ENCODE results near the gene SPON1.
"Not testable (repeated sequence)": the region's sequence is repeated elsewhere in the genome, so short reads cannot be mapped to it uniquely, and the experiment has no call there.

The SPON1 gene

DNA sequence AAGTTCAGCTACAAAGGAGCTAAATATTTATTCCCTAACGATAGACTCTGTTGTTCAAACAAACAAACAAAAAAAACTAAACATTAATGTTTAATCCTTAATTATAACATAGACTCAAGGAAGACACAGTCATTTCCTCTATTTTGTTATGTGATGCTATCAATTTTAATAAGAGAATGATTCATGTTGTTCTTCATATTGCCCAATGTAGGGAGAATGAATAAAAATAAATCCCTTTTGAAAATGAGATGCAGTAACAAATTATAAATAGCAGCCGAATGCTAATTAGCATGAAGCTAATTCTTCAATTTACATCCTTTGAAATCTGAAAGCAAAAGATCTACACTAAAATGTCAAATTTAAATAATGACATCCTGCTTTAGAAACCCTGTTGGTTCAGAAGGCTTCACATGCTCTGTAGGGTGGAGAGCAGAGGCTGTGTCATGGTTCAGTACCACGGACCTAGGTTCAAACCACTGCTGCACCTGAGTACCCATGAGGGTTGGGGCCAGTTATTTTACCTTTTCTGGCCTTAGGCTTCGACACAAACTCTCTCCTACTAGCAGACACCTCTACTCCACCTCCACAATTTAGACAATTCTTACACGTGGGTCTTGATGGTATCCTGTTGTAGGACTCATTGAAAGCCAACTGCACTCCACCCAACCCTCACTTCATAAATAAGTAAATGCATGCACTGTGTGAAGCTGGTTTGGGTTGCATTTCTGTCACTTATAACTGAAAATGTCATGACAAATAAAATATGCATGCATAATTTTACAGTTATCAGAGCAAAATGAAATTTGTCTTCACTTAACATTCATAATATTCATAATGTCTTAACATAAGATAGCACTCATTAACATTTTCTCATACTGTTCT, 307.4 kb downstream of the SPON1 start:
- H3K9ac ChIP-seq (ENCODE audit: low read length): no peak overlapping the region
- H3K4me1 ChIP-seq (ENCODE audit: insufficient read depth, low read length): no peaks in the 10 kb centered on the region
- H3K27me3 ChIP-seq (ENCODE audit: control insufficient read depth in 1 of 2, insufficient read depth in 2 of 2, low read length in 2 of 2): no peaks in the 10 kb centered on the region
- H3K4me3 ChIP-seq (ENCODE audit: low read depth in 1 of 2, low read length in 2 of 2): no peak overlapping the region
- no peaks in the 10 kb centered on the region for H3K9me3 ChIP-seq (ENCODE audit: low read length)
- no peak overlapping the region for H3K27ac ChIP-seq (ENCODE audit: low read depth, low read length)
- H3K36me3 ChIP-seq (ENCODE audit: insufficient read depth, low read length): no peaks in the 10 kb centered on the region

DNA sequence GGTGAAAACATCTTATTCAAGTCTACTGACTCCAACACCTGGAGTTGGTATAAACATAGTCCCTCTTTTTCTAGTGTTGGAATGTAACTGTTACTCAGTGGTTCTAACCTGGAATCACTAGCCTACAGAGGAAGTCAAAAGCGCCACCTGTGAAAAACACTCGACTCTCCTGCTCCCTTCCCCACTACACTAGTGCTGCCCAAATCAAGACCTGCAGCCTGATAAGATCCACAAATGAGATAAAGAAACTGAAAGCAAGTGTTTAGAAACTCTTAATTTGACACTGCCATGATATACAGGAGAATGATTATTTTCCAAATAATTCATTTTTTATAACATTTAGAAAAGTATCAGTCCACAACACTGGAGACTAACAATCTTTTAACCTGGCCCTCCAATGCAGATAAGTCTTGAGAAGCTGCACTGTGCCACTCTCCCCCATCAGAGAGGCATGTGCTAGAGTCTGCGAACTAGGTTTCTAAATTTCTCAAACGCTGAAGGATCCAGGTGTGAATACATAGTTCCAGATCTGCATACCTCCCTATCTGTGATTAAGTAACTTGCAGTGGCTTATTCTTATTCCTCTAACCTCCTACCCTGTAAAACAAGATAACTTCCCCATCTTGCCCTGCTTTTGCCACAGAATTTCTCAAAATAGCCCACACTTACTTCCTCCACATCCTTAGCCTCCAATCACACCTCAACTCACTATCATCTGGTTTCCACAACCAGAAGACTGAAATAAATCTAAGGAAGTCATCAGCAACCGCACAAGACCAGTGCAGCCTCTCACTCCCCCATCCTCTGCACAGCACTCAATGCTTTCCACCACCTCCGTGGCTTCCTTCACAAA, 308.4 kb downstream of the SPON1 start:
- Histone ChIP-seq H3K27ac (ENCODE audit: low read depth, low read length) (no peak overlapping the region), H3K36me3 (ENCODE audit: insufficient read depth, low read length) (no peaks in the 10 kb centered on the region), H3K9me3 (ENCODE audit: low read length) (no peaks in the 10 kb centered on the region), H3K4me3 (ENCODE audit: low read depth in 1 of 2, low read length in 2 of 2) (no peak overlapping the region), H3K27me3 (ENCODE audit: control insufficient read depth in 1 of 2, insufficient read depth in 2 of 2, low read length in 2 of 2) (no peaks in the 10 kb centered on the region), H3K9ac (ENCODE audit: low read length) (no peak overlapping the region), H3K4me1 (ENCODE audit: insufficient read depth, low read length) (no peaks in the 10 kb centered on the region)

DNA sequence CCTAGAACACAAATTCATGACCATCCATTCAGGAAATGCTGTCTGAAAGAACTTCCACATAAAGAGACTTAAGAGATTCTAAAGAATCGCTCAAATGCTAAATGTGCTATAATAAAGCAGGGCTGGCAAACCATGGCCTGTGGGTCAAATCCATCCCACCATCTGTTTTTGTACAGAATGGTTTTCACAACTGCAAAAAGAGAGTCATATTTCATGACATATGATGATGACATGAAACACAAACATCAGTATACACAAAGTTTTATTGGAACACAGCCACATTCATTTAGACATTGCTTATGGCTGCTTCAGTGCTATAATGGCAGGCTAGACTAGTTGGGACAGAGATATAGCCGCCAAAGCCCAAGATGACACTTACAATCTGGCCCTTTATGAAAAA, 311.4 kb downstream of the SPON1 start:
- no peaks in the 10 kb centered on the region for H3K27me3 ChIP-seq (ENCODE audit: control insufficient read depth in 1 of 2, insufficient read depth in 2 of 2, low read length in 2 of 2)

DNA sequence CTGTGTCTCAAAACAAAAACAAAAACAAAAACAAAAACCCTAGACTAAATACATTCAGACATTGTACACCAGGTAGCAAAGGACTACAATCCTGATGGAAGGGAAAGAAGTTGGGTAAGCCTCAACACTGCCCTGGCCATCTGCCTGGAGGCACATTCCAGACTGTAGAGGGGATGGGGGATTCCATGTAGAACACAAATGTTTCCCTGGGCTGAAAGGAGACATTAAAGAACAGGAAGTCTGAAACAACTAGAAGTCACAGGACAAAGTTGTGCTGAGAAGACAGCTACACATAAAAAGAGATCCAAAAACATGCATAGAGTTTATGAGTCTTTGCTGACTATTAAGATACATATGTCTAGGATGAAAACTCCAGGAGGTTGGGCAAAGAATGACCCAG, 312.6 kb downstream of the SPON1 start:
- H3K4me3 ChIP-seq (ENCODE audit: low read depth in 1 of 2, low read length in 2 of 2): no peak overlapping the region
- no peaks in the 10 kb centered on the region for H3K9me3 ChIP-seq (ENCODE audit: low read length)
- H3K27ac ChIP-seq (ENCODE audit: low read depth, low read length): no peak overlapping the region
- no peak overlapping the region for H3K9ac ChIP-seq (ENCODE audit: low read length)
- no peaks in the 10 kb centered on the region for H3K4me1 ChIP-seq (ENCODE audit: insufficient read depth, low read length)
- H3K27me3 ChIP-seq (ENCODE audit: control insufficient read depth in 1 of 2, insufficient read depth in 2 of 2, low read length in 2 of 2): no peaks in the 10 kb centered on the region
- no peaks in the 10 kb centered on the region for H3K36me3 ChIP-seq (ENCODE audit: insufficient read depth, low read length)

More for the DNA sequence above, 311.4 kb downstream of the SPON1 start:
- Histone ChIP-seq H3K9ac (ENCODE audit: low read length) (no peak overlapping the region), H3K4me1 (ENCODE audit: insufficient read depth, low read length) (no peaks in the 10 kb centered on the region), H3K4me3 (ENCODE audit: low read depth in 1 of 2, low read length in 2 of 2) (no peak overlapping the region), H3K27ac (ENCODE audit: low read depth, low read length) (no peak overlapping the region), H3K36me3 (ENCODE audit: insufficient read depth, low read length) (no peaks in the 10 kb centered on the region), H3K9me3 (ENCODE audit: low read length) (no peaks in the 10 kb centered on the region)

GRCh38 chr11:14278869-14279268, 316.3 kb downstream of the SPON1 start:
- not testable (repeated sequence) for H3K4me1 ChIP-seq (ENCODE audit: insufficient read depth, low read length); H3K27me3 ChIP-seq (ENCODE audit: control insufficient read depth in 1 of 2, insufficient read depth in 2 of 2, low read length in 2 of 2); H3K27ac ChIP-seq (ENCODE audit: low read depth, low read length); H3K4me3 ChIP-seq (ENCODE audit: low read depth in 1 of 2, low read length in 2 of 2); H3K9ac ChIP-seq (ENCODE audit: low read length); H3K36me3 ChIP-seq (ENCODE audit: insufficient read depth, low read length); H3K9me3 ChIP-seq (ENCODE audit: low read length)

- H3K9ac ChIP-seq (ENCODE audit: low read length): no peak overlapping the region
- no peak overlapping the region for H3K4me3 ChIP-seq (ENCODE audit: low read depth in 1 of 2, low read length in 2 of 2)
- H3K4me1 ChIP-seq (ENCODE audit: insufficient read depth, low read length): no peaks in the 10 kb centered on the region
- H3K27ac ChIP-seq (ENCODE audit: low read depth, low read length): no peak overlapping the region
- H3K27me3 ChIP-seq (ENCODE audit: control insufficient read depth in 1 of 2, insufficient read depth in 2 of 2, low read length in 2 of 2): no peaks in the 10 kb centered on the region
- peaks cover 4% of the 10 kb centered on the region for H3K36me3 ChIP-seq (ENCODE audit: insufficient read depth, low read length)
- H3K9me3 ChIP-seq (ENCODE audit: low read length): no peaks in the 10 kb centered on the region
These were observed 325.8 kb downstream of the SPON1 start for GRCh38 chr11:14288189-14288935.

DNA sequence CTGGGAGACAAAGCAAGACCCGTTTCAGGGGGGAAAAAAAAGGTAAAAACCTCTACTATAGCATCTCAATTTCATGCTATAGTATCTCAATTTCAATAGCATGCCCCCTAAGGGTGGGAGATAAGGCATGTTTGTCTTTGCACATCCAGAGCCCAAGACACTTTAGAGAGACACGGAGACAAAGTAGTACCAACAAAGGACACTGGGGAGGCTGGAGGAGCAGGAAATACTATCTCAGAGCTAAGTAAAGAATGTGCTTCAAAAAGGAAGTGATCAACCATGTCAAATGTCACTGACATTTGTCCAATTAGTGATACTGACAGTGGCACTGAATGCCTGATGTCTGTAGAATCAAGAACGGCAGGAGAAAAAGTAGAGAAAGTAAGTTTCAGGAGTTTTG, 327.9 kb downstream of the SPON1 start:
- Histone ChIP-seq H3K27me3 (ENCODE audit: control insufficient read depth in 1 of 2, insufficient read depth in 2 of 2, low read length in 2 of 2) (no peaks in the 10 kb centered on the region), H3K9ac (ENCODE audit: low read length) (no peak overlapping the region), H3K4me1 (ENCODE audit: insufficient read depth, low read length) (no peaks in the 10 kb centered on the region), H3K9me3 (ENCODE audit: low read length) (no peaks in the 10 kb centered on the region), H3K4me3 (ENCODE audit: low read depth in 1 of 2, low read length in 2 of 2) (no peak overlapping the region), H3K27ac (ENCODE audit: low read depth, low read length) (no peak overlapping the region), H3K36me3 (ENCODE audit: insufficient read depth, low read length) (peaks cover 4% of the 10 kb centered on the region)

DNA sequence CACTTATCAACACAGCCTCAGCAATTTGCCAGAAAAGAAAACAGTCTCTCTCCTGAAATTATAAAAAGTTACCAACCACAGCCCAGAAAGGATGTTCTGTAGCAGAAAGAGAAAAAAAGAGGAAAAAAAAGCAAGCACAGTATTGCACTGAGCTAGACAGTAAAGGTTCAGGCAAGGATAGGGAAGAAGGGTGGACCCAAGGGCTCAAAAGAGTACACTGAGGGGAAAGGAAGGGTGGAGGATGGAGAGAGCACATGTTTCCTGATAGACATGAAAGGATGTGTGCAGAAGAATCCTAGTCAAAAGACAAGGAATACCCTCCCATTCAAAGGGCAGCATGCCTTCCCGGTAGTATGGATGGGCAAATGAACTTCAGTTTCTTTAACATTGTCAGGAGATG, 337.4 kb downstream of the SPON1 start:
- Histone ChIP-seq H3K27me3 (ENCODE audit: control insufficient read depth in 1 of 2, insufficient read depth in 2 of 2, low read length in 2 of 2) (no peaks in the 10 kb centered on the region), H3K9me3 (ENCODE audit: low read length) (no peaks in the 10 kb centered on the region), H3K36me3 (ENCODE audit: insufficient read depth, low read length) (no peaks in the 10 kb centered on the region), H3K4me3 (ENCODE audit: low read depth in 1 of 2, low read length in 2 of 2) (no peak overlapping the region), H3K9ac (ENCODE audit: low read length) (no peak overlapping the region), H3K4me1 (ENCODE audit: insufficient read depth, low read length) (peaks cover 8% of the 10 kb centered on the region), H3K27ac (ENCODE audit: low read depth, low read length) (no peak overlapping the region)

DNA sequence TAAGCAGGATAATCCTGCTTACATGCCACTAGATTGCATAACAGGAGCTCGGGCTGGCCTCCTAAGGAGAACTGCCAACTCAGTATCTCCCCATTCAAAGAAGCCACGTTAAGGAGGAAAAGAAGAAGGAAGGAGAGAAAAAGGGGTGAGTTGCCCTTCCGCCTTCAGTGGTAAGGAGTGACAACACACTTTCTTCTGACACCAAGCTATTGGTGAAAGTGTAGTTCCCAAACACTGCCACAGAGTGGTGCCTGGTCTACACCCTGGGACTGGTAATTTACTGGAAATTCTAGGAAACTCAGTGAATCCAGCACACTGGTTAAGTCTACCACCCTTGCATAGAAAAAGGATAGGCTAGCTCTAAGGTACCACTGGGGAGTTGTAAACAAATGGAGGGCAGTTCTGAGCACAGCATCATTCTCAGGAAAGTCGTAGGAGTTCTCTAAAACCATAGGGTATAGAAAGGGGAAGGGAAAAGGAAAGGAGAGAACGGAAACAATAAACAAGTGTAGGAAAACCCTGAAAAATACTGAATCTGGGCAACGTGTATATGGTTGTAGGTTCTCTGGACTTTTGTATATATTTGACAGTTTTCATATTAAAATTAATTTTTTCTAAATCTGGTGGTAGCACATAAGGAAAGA, 338.3 kb downstream of the SPON1 start:
- Histone ChIP-seq H3K9me3 (ENCODE audit: low read length) (no peaks in the 10 kb centered on the region), H3K27ac (ENCODE audit: low read depth, low read length) (no peak overlapping the region), H3K27me3 (ENCODE audit: control insufficient read depth in 1 of 2, insufficient read depth in 2 of 2, low read length in 2 of 2) (no peaks in the 10 kb centered on the region), H3K4me3 (ENCODE audit: low read depth in 1 of 2, low read length in 2 of 2) (no peak overlapping the region), H3K36me3 (ENCODE audit: insufficient read depth, low read length) (no peaks in the 10 kb centered on the region), H3K9ac (ENCODE audit: low read length) (no peak overlapping the region), H3K4me1 (ENCODE audit: insufficient read depth, low read length) (peaks cover 8% of the 10 kb centered on the region)

DNA sequence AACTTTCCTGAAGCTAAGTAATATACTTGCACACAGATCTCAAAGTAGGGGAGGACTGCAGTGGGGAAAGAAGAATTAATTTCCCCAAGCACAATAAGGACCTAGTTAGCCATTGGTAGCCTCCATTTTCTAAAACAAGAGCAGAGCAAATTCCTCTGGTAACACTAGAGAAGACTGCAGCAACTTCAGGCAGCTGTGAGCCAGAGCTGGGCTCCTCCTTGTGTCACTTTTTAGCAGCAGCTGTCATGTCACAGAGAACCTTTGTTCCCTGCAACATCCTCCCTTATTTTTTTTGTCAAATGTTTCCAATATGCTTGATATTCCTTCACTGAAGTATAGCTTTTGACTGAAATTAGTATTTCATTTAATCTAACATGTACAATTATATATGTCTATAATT, 342.1 kb downstream of the SPON1 start:
- H3K27ac ChIP-seq (ENCODE audit: low read depth, low read length): no peak overlapping the region
- no peak overlapping the region for H3K4me3 ChIP-seq (ENCODE audit: low read depth in 1 of 2, low read length in 2 of 2)
- H3K36me3 ChIP-seq (ENCODE audit: insufficient read depth, low read length): no peaks in the 10 kb centered on the region
- H3K9ac ChIP-seq (ENCODE audit: low read length): no peak overlapping the region
- H3K27me3 ChIP-seq (ENCODE audit: control insufficient read depth in 1 of 2, insufficient read depth in 2 of 2, low read length in 2 of 2): no peaks in the 10 kb centered on the region
- peaks cover 23% of the 10 kb centered on the region for H3K4me1 ChIP-seq (ENCODE audit: insufficient read depth, low read length)
- no peaks in the 10 kb centered on the region for H3K9me3 ChIP-seq (ENCODE audit: low read length)

DNA sequence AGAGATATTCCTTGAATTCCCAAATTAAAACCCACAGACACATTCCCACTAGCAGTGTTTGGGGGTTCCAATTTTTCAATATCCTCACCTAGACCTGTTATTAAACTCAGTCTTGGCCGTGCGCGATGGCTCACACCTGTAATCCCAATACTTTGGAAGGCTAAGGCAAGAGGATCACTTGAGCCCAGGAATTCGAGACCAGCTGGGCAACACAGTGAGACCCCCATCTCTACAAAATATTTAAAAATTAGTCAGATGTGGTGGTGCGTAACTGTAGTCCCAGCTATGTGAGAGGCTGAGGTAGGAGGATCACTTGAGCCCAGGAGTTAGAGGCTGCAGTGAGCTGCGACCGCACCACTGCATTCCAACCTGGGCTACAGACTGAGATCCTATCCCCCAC, 343.1 kb downstream of the SPON1 start:
- Histone ChIP-seq H3K36me3 (ENCODE audit: insufficient read depth, low read length) (no peaks in the 10 kb centered on the region), H3K9me3 (ENCODE audit: low read length) (no peaks in the 10 kb centered on the region), H3K27ac (ENCODE audit: low read depth, low read length) (no peak overlapping the region), H3K27me3 (ENCODE audit: control insufficient read depth in 1 of 2, insufficient read depth in 2 of 2, low read length in 2 of 2) (no peaks in the 10 kb centered on the region), H3K9ac (ENCODE audit: low read length) (no peak overlapping the region), H3K4me3 (ENCODE audit: low read depth in 1 of 2, low read length in 2 of 2) (no peak overlapping the region), H3K4me1 (ENCODE audit: insufficient read depth, low read length) (peaks cover 21% of the 10 kb centered on the region)

All from muscle layer of colon (tissue), 2 donors.